ENCODE results near the gene BMP7. TPM values are rescaled to one million over a fixed set of nuclear protein-coding genes. Genes with fewer than 3 reads are reported as not detected.

The BMP7 gene
- total RNA-seq, 1 experiment from 2014 or later, result 7.5 TPM

GRCh38 chr20:57310821-57311514, 44.5 kb upstream of the BMP7 start:
- ChIA-PET CTCF (no interaction called here), POLR2A (ENCODE audit: low non-redundant PET) (no interaction called here)
- H3K27me3 ChIP-seq (replicated peaks; ENCODE audit: insufficient read depth, low read depth, low read length, poor library complexity), result peaks cover 82% of the 10 kb centered on the region
- no peaks in the 10 kb centered on the region for H3K36me3 ChIP-seq (ENCODE audit: insufficient read depth, low read length, poor library complexity, severe bottlenecking)
- no peak for TF ChIP-seq CTCF (conservative IDR thresholded peaks at IDR 0.05; ENCODE audit: low read depth, low read length)
- TF ChIP-seq EZH2 (IDR thresholded peaks at IDR 0.05; ENCODE audit: borderline replicate concordance, low read depth, low read length, poor library complexity, severe bottlenecking), result no peak
- DNase-seq (ENCODE audit: low spot score), result no peak
- no peak overlapping the region for H3K27ac ChIP-seq (ENCODE audit: low read depth, low read length, poor library complexity, severe bottlenecking)
- no peaks in the 10 kb centered on the region for H3K9me3 ChIP-seq (ENCODE audit: low read depth, low read length, poor library complexity, severe bottlenecking)
- no peak overlapping the region for H3K4me3 ChIP-seq (ENCODE audit: low read depth, low read length, poor library complexity, severe bottlenecking)
- intact Hi-C loops (cut with micrococcal nuclease; ENCODE audit: unreplicated experiment), result no loop called here
- H3K4me1 ChIP-seq (ENCODE audit: insufficient read depth, low read length, poor library complexity, severe bottlenecking), result no peaks in the 10 kb centered on the region
- BruUV-seq (replicated peaks), result no TSS peak

GRCh38 chr20:57309544-57310115, 43.2 kb upstream of the BMP7 start:
- no peaks in the 10 kb centered on the region for H3K9me3 ChIP-seq (ENCODE audit: low read depth, low read length, poor library complexity, severe bottlenecking)
- no peak overlapping the region for H3K27ac ChIP-seq (ENCODE audit: low read depth, low read length, poor library complexity, severe bottlenecking)
- no peaks in the 10 kb centered on the region for H3K36me3 ChIP-seq (ENCODE audit: insufficient read depth, low read length, poor library complexity, severe bottlenecking)
- DNase-seq (ENCODE audit: low spot score), result no peak
- peaks cover 88% of the 10 kb centered on the region for H3K27me3 ChIP-seq (replicated peaks; ENCODE audit: insufficient read depth, low read depth, low read length, poor library complexity)
- no TSS peak for BruUV-seq (replicated peaks)
- no peaks in the 10 kb centered on the region for H3K4me1 ChIP-seq (ENCODE audit: insufficient read depth, low read length, poor library complexity, severe bottlenecking)
- intact Hi-C loops (cut with micrococcal nuclease; ENCODE audit: unreplicated experiment), result no loop called here
- no peak overlapping the region for H3K4me3 ChIP-seq (ENCODE audit: low read depth, low read length, poor library complexity, severe bottlenecking)
- TF ChIP-seq EZH2 (IDR thresholded peaks at IDR 0.05; ENCODE audit: borderline replicate concordance, low read depth, low read length, poor library complexity, severe bottlenecking) (no peak), CTCF (conservative IDR thresholded peaks at IDR 0.05; ENCODE audit: low read depth, low read length) (no peak)
- CTCF ChIA-PET, result no interaction called here
- POLR2A ChIA-PET (ENCODE audit: low non-redundant PET), result no interaction called here

- TF ChIP-seq CTCF (conservative IDR thresholded peaks at IDR 0.05; ENCODE audit: low read depth, low read length) (no peak), EZH2 (IDR thresholded peaks at IDR 0.05; ENCODE audit: borderline replicate concordance, low read depth, low read length, poor library complexity, severe bottlenecking) (no peak)
- ChIA-PET CTCF (no interaction called here), POLR2A (ENCODE audit: low non-redundant PET) (no interaction called here)
- intact Hi-C loops (cut with micrococcal nuclease; ENCODE audit: unreplicated experiment), result no loop called here
- DNase-seq (ENCODE audit: low spot score), result no peak
- H3K36me3 ChIP-seq (ENCODE audit: insufficient read depth, low read length, poor library complexity, severe bottlenecking), result no peaks in the 10 kb centered on the region
- no peak overlapping the region for H3K27ac ChIP-seq (ENCODE audit: low read depth, low read length, poor library complexity, severe bottlenecking)
- no peaks in the 10 kb centered on the region for H3K9me3 ChIP-seq (ENCODE audit: low read depth, low read length, poor library complexity, severe bottlenecking)
- peaks cover 78% of the 10 kb centered on the region for H3K27me3 ChIP-seq (replicated peaks; ENCODE audit: insufficient read depth, low read depth, low read length, poor library complexity)
- H3K4me3 ChIP-seq (ENCODE audit: low read depth, low read length, poor library complexity, severe bottlenecking), result no peak overlapping the region
- H3K4me1 ChIP-seq (ENCODE audit: insufficient read depth, low read length, poor library complexity, severe bottlenecking), result no peaks in the 10 kb centered on the region
- BruUV-seq (replicated peaks), result no TSS peak
These were observed 42.2 kb upstream of the BMP7 start for GRCh38 chr20:57308451-57309271.

Measured in A673 (cell line).